HepG2 (cell line): Measurements from ENCODE around the gene FBXO7. TPM values are rescaled to one million over a fixed set of nuclear protein-coding genes. Genes with fewer than 3 reads are reported as not detected.

Source experiments
- ARNTL ChIP-seq: sonication (generic); formaldehyde crosslinking; IDR thresholded peaks from 2 replicates; pipeline ENCODE4 v1.4.0; 2020; ENCODE audit warnings: mild to moderate bottlenecking, missing genetic modification reagents
- ASH2L ChIP-seq: fragments of 300-600, 200-600 bp; sonication (generic); IDR thresholded peaks from 2 replicates; pipeline ENCODE4 v1.7.0; 2017; ENCODE audit warnings: low read depth, mild to moderate bottlenecking, moderate library complexity, mixed read lengths, low read length; ENCODE audit not compliant: insufficient read length
- CBX2 ChIP-seq, 2 experiments: fragments of 200-600 bp in 1 of 2; sonication (generic); formaldehyde crosslinking in 1 of 2; IDR thresholded peaks; 2 replicates each; pipeline versions ENCODE4 v1.7.0 to v1.8.1; 2018 to 2022; ENCODE audit warnings: low read depth in 2 of 2, low read length in 1 of 2, mild to moderate bottlenecking in 1 of 2, missing genetic modification reagents in 1 of 2
- CHD4 ChIP-seq: fragments of 200-600 bp; sonication (generic); IDR thresholded peaks from 2 replicates; pipeline ENCODE4 v1.7.0; 2017; ENCODE audit warnings: mild to moderate bottlenecking, low read length, borderline replicate concordance
- NFYB ChIP-seq: sonication (generic); formaldehyde crosslinking; IDR thresholded peaks from 2 replicates; pipeline ENCODE4 v1.4.0; 2020; ENCODE audit warnings: missing genetic modification reagents
- NR1H2 ChIP-seq: sonication (generic); formaldehyde crosslinking; IDR thresholded peaks from 2 replicates; pipeline ENCODE4 v1.8.1; 2022; ENCODE audit warnings: low read depth, missing genetic modification reagents, borderline replicate concordance
- SMAD3 ChIP-seq: sonication (generic); formaldehyde crosslinking; IDR thresholded peaks from 2 replicates; pipeline ENCODE4 v1.4.0; 2020; ENCODE audit warnings: missing genetic modification reagents
- SOX5 ChIP-seq: IDR thresholded peaks from 2 replicates; pipeline ENCODE4 v1.6.1; 2016; ENCODE audit warnings: borderline replicate concordance
- SRSF9 ChIP-seq: fragments of 200-400 bp; formaldehyde crosslinking; IDR thresholded peaks from 2 replicates; pipeline ENCODE4 v1.6.1; 2018; ENCODE audit warnings: borderline replicate concordance, mild to moderate bottlenecking, low read depth, low read length; ENCODE audit not compliant: insufficient read depth, poor library complexity, severe bottlenecking
- TOPORS ChIP-seq: sonication (generic); formaldehyde crosslinking; IDR thresholded peaks from 2 replicates; pipeline ENCODE4 v1.8.0; 2023; ENCODE audit warnings: mild to moderate bottlenecking, missing genetic modification reagents
- ZNF329 ChIP-seq: sonication (generic); formaldehyde crosslinking; IDR thresholded peaks from 2 replicates; pipeline ENCODE4 v1.9.0; 2021; ENCODE audit warnings: low read depth, mild to moderate bottlenecking, missing genetic modification reagents
- ZNF331 ChIP-seq: sonication (generic); formaldehyde crosslinking; IDR thresholded peaks from 2 replicates; pipeline ENCODE4 v1.4.0; 2020; ENCODE audit warnings: missing genetic modification reagents
- ZNF512 ChIP-seq: sonication (generic); formaldehyde crosslinking; IDR thresholded peaks from 2 replicates; pipeline ENCODE4 v1.4.0; 2020; ENCODE audit warnings: mild to moderate bottlenecking, missing genetic modification reagents
- ZNF687 ChIP-seq: sonication (generic); formaldehyde crosslinking; IDR thresholded peaks from 2 replicates; pipeline ENCODE4 v1.5.1; 2020; ENCODE audit warnings: mild to moderate bottlenecking, missing genetic modification reagents, moderate library complexity
- ZNF850 ChIP-seq: sonication (generic); formaldehyde crosslinking; conservative IDR thresholded peaks from 2 replicates; pipeline ENCODE4 v1.9.0; 2021; ENCODE audit warnings: mild to moderate bottlenecking, missing genetic modification reagents
- ZSCAN12 ChIP-seq: sonication (generic); formaldehyde crosslinking; IDR thresholded peaks from 2 replicates; pipeline ENCODE4 v1.9.0; 2021; ENCODE audit warnings: mild to moderate bottlenecking, missing genetic modification reagents
- polyA plus RNA-seq, 8 experiments: library from polyadenylated mRNA; depleted of rRNA in 3 of 8; stranded (reverse) in 7 of 8; unstranded in 1 of 8; fragments of >200 nt; fragmentation: Illumina TruSeq in 4 of 8; extraction: Trizol in 4 of 8; gene quantifications; 2 replicates each; pipeline versions ENCODE4 v1.2.1 to v1.2.3, GENCODE V29; 2011 to 2016; ENCODE audit warnings: low read depth in 4 of 8, missing spikeins in 1 of 8, mixed read lengths in 1 of 8; ENCODE audit not compliant: insufficient read depth in 1 of 8
- total RNA-seq, 5 experiments: library from RNA; depleted of rRNA; stranded (reverse); fragments of >200 nt; fragmentation: Illumina TruSeq; extraction: Trizol; gene quantifications; 2 replicates each; pipeline ENCODE4 v1.2.3, GENCODE V29; 2016; ENCODE audit warnings: low read depth in 1 of 5
- TF ChIP-seq, protein P1 (sequence below): sonication (generic); formaldehyde crosslinking; IDR thresholded peaks from 2 replicates; pipeline ENCODE4 v1.4.0; 2020; ENCODE audit warnings: mild to moderate bottlenecking, missing genetic modification reagents, borderline replicate concordance

Gene FBXO7
- total and polyA plus RNA-seq, 2 of the 13 experiments (the other 11 are each of a cell fraction or from before 2014, with no cell fraction given), result 105 to 172 TPM

GRCh38 chr22:32531931-32532819 lies 57.6 kb downstream of the FBXO7 start (continued):
- TF ChIP-seq NFYB (no peak), ZNF512 (no peak), ASH2L (peak; percentile 60), NR1H2 (CRISPR knock-in tag) (peak; percentile 58; the same call in 1 of the 2 replicates), CHD4 (no peak), ZNF329 (CRISPR knock-in tag) (no peak), TOPORS (CRISPR knock-in tag) (peak; percentile 79; the same call in 1 of the 2 replicates), SOX5 (CRISPR knock-in tag) (peak; percentile 44), ARNTL (CRISPR knock-in tag) (0 out of 2 replicates have a peak, but pooled peaks have one; percentile 100), CBX2 (IDR thresholded peaks at IDR 0.05; ENCODE audit: low read depth, low read length) (no peak), CBX2 (CRISPR knock-in tag; IDR thresholded peaks at IDR 0.05; ENCODE audit: low read depth) (no peak), ZSCAN12 (CRISPR knock-in tag) (no peak), ZNF850 (CRISPR knock-in tag) (no peak), ZNF687 (CRISPR knock-in tag) (peak; percentile 98), SRSF9 (no peak), SMAD3 (CRISPR knock-in tag) (peak; percentile 52; the same call in 1 of the 2 replicates), ZNF331 (peak; percentile 79; the same call in 1 of the 2 replicates)
- TF ChIP-seq, protein P1, sequence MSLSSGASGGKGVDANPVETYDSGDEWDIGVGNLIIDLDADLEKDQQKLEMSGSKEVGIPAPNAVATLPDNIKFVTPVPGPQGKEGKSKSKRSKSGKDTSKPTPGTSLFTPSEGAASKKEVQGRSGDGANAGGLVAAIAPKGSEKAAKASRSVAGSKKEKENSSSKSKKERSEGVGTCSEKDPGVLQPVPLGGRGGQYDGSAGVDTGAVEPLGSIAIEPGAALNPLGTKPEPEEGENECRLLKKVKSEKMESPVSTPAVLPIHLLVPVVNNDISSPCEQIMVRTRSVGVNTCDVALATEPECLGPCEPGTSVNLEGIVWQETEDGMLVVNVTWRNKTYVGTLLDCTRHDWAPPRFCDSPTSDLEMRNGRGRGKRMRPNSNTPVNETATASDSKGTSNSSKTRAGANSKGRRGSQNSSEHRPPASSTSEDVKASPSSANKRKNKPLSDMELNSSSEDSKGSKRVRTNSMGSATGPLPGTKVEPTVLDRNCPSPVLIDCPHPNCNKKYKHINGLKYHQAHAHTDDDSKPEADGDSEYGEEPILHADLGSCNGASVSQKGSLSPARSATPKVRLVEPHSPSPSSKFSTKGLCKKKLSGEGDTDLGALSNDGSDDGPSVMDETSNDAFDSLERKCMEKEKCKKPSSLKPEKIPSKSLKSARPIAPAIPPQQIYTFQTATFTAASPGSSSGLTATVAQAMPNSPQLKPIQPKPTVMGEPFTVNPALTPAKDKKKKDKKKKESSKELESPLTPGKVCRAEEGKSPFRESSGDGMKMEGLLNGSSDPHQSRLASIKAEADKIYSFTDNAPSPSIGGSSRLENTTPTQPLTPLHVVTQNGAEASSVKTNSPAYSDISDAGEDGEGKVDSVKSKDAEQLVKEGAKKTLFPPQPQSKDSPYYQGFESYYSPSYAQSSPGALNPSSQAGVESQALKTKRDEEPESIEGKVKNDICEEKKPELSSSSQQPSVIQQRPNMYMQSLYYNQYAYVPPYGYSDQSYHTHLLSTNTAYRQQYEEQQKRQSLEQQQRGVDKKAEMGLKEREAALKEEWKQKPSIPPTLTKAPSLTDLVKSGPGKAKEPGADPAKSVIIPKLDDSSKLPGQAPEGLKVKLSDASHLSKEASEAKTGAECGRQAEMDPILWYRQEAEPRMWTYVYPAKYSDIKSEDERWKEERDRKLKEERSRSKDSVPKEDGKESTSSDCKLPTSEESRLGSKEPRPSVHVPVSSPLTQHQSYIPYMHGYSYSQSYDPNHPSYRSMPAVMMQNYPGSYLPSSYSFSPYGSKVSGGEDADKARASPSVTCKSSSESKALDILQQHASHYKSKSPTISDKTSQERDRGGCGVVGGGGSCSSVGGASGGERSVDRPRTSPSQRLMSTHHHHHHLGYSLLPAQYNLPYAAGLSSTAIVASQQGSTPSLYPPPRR, result peak; percentile 69
